A549 (cell line): ENCODE data around the gene MUC20. TPM values are rescaled to one million over a fixed set of nuclear protein-coding genes. Genes with fewer than 3 reads are reported as not detected.

Source experiments
- ATAC-seq, 2 experiments: fragments of 200-7000 bp in 1 of 2; fragments of >200 bp in 1 of 2; cut with Nextera tagmentation in 1 of 2; cut with Tn5 transposase in 1 of 2; 3 replicates each; pipeline versions ENCODE4 v1.8.0 to v1.9.1; 2018 to 2020; ENCODE audit warnings: mild to moderate bottlenecking in 1 of 2, moderate library complexity in 1 of 2
- CTCF ChIA-PET: fragments of 300-600 bp; sonication (Branson Sonifier 250); formaldehyde crosslinking; extraction: SDS; loops from one replicate; lab custom pipeline; 2021; ENCODE audit warnings: antibody characterized with exemption, inconsistent platforms; lab: Yijun Ruan, JAX
- POLR2A ChIA-PET: fragments of 350-600 bp; formaldehyde crosslinking; extraction: SDS; loops from one replicate; lab custom pipeline; 2021; ENCODE audit warnings: antibody characterized with exemption, inconsistent platforms; lab: Yijun Ruan, JAX
- DNase-seq, 2 experiments: peaks; one replicate each; pipeline versions ENCODE4 v3.0.0 to v3.0.0-alpha.2; 2011 to 2016; ENCODE audit warnings: low read depth in 1 of 2, low spot score in 1 of 2
- FAIRE-seq: peaks from 2 replicates; lab custom pipeline; 2011; peaks lifted over from hg19 to GRCh38; lab: Jason Lieb, UNC
- H3K27ac ChIP-seq, 2 experiments: fragments of >200 bp; sonication (Bioruptor Twin); formaldehyde crosslinking; 3 replicates each; pipeline ENCODE4 v1.5.1; 2016 to 2017
- H3K4me1 ChIP-seq: fragments of >200 bp; sonication (Bioruptor Twin); formaldehyde crosslinking; 3 replicates; pipeline ENCODE4 v1.6.1; 2016
- H3K4me2 ChIP-seq: fragments of >200 bp; sonication (Bioruptor Twin); formaldehyde crosslinking; 3 replicates; pipeline ENCODE4 v1.6.1; 2016
- H3K4me3 ChIP-seq: fragments of >200 bp; sonication (Bioruptor Twin); formaldehyde crosslinking; 3 replicates; pipeline ENCODE4 v1.5.1; 2016
- H3K9me3 ChIP-seq: fragments of >200 bp; sonication (Bioruptor Twin); formaldehyde crosslinking; 3 replicates; pipeline ENCODE4 v1.6.1; 2016
- CBX2 ChIP-seq: fragments of 200-600 bp; sonication (generic); IDR thresholded peaks from 2 replicates; pipeline ENCODE4 v1.6.1; 2016; ENCODE audit warnings: low read depth, mild to moderate bottlenecking, borderline replicate concordance
- CEBPB ChIP-seq, 2 experiments: fragments of >200 bp in 1 of 2; sonication (Bioruptor Twin) in 1 of 2; formaldehyde crosslinking in 1 of 2; IDR thresholded peaks; 2 replicates each; pipeline ENCODE4 v1.6.1; 2012 to 2016
- CHD2 ChIP-seq: fragments of 150-350 bp; IDR thresholded peaks from 2 replicates; pipeline ENCODE4 v1.6.1; 2014; ENCODE audit warnings: low read length; ENCODE audit not compliant: partially characterized antibody
- EHF ChIP-seq: fragments of 250-450 bp; sonication (Bioruptor Pico); IDR thresholded peaks from 2 replicates; pipeline ENCODE4 v1.5.0; 2020; ENCODE audit warnings: mild to moderate bottlenecking
- ELK1 ChIP-seq: fragments of 150-350 bp; IDR thresholded peaks from 2 replicates; pipeline ENCODE4 v1.6.1; 2014; ENCODE audit warnings: low read depth, mild to moderate bottlenecking, low read length
- JUNB ChIP-seq: fragments of >200 bp; sonication (Bioruptor Twin); formaldehyde crosslinking; IDR thresholded peaks from 2 replicates; pipeline ENCODE4 v1.6.1; 2016
- MAX ChIP-seq: IDR thresholded peaks from 2 replicates; pipeline ENCODE4 v1.6.1; 2012
- MAZ ChIP-seq: fragments of 150-350 bp; IDR thresholded peaks from 2 replicates; pipeline ENCODE4 v1.6.1; 2014; ENCODE audit warnings: antibody characterized with exemption, low read depth, low read length, borderline replicate concordance
- NFE2L2 ChIP-seq: fragments of 150-350 bp; conservative IDR thresholded peaks from 2 replicates; pipeline ENCODE4 v1.6.1; 2014; ENCODE audit warnings: low read length
- POLR2A ChIP-seq: IDR thresholded peaks from 2 replicates; pipeline ENCODE4 v1.6.1; 2012; ENCODE audit warnings: mild to moderate bottlenecking, low read length
- REST ChIP-seq: fragments of 200-600 bp; sonication (generic); IDR thresholded peaks from 2 replicates; pipeline ENCODE4 v1.6.1; 2016; ENCODE audit warnings: antibody characterized with exemption, mild to moderate bottlenecking, moderate library complexity
- SREBF2 ChIP-seq: fragments of 450-650 bp; IDR thresholded peaks from 2 replicates; pipeline ENCODE4 v1.6.1; 2014; ENCODE audit warnings: mild to moderate bottlenecking, moderate library complexity
- TFCP2L1 ChIP-seq: fragments of 250-450 bp; sonication (Bioruptor Pico); IDR thresholded peaks from 2 replicates; pipeline ENCODE4 v1.5.0; 2021; ENCODE audit warnings: mild to moderate bottlenecking
- USF2 ChIP-seq: fragments of 450-650 bp; IDR thresholded peaks from 2 replicates; pipeline ENCODE4 v1.6.1; 2014; ENCODE audit warnings: antibody characterized with exemption
- ZSCAN20 ChIP-seq: fragments of 250-450 bp; sonication (Bioruptor Pico); IDR thresholded peaks from 2 replicates; pipeline ENCODE4 v1.8.0; 2022; ENCODE audit warnings: mild to moderate bottlenecking, moderate library complexity
- WGBS: methylation state at CpG from one replicate; pipeline ENCODE4 v1.1.6; 2017; ENCODE audit errors: missing lambda C conversion rate; 5-methylcytosine and 5-hydroxymethylcytosine counted together
- polyA plus RNA-seq, 4 experiments: library from polyadenylated mRNA; depleted of rRNA in 3 of 4; stranded (reverse); fragments of >200 nt; fragmentation: RNase III in 1 of 4; extraction: RNeasy Plus Mini Kit Qiagen cat#74134 plus additional on column Dnase treatment in 1 of 4; gene quantifications; 2 replicates in 3 of 4; 3 replicates in 1 of 4; pipeline ENCODE4 v1.2.3, GENCODE V29; 2011 to 2017

MUC20 gene
- polyA plus RNA-seq, 2 of the 4 experiments (the other 2 are of a cell fraction), result 0.44 to 0.87 TPM

GRCh38 chr3:195705081-195705991 lies 15.4 kb upstream of the MUC20 start (continued):
- TF ChIP-seq REST (no peak), EHF (CRISPR knock-in tag) (no peak), CEBPB (IDR thresholded peaks at IDR 0.05) (no peak), USF2 (no peak), SREBF2 (no peak), MAX (no peak), JUNB (no peak), ELK1 (no peak)

GRCh38 chr3:195708061-195708460 lies 12.7 kb upstream of the MUC20 start:
- TF ChIP-seq NFE2L2, result no peak
- TF ChIP-seq POLR2A, result no peak
- no peak for TF ChIP-seq ZSCAN20 (CRISPR knock-in tag)
- TF ChIP-seq CEBPB (IDR thresholded peaks at IDR 0.05), result no peak
- ChIA-PET CTCF (interaction anchor here (0.8 to 1.5 kb wide), 5 partner anchors 8 to 206 kb away, joined by 3 to 6 read pairs (median 5); no protein-coding TSS in a partner anchor), POLR2A (no interaction called here)
- FAIRE-seq (no peak), DNase-seq (no peak), ATAC-seq (no peak)
- H3K4me1 ChIP-seq, result no peaks in the 10 kb centered on the region
- 71% methylated on average over 6 of the region's 6 CpGs for WGBS
- no peak overlapping the region for H3K4me3 ChIP-seq
- no peak overlapping the region for H3K27ac ChIP-seq
- no peaks in the 10 kb centered on the region for H3K9me3 ChIP-seq
- no peak overlapping the region for H3K4me2 ChIP-seq

- FAIRE-seq (no peak), DNase-seq (no peak), ATAC-seq (no peak)
- TF ChIP-seq MAZ (no peak), TFCP2L1 (CRISPR knock-in tag) (no peak), CBX2 (no peak), CHD2 (no peak)
- POLR2A ChIA-PET, result no interaction called here
- WGBS, result 88% methylated on average over 6 of the region's 6 CpGs
- Histone ChIP-seq H3K4me2 (no peak overlapping the region), H3K9me3 (no peaks in the 10 kb centered on the region), H3K4me3 (no peak overlapping the region), H3K27ac (no peak overlapping the region), H3K4me1 (no peaks in the 10 kb centered on the region)
- CTCF ChIA-PET, result interaction anchor here (1.2 to 1.5 kb wide), 3 partner anchors 11 to 206 kb away, joined by 5 to 6 read pairs (median 6); no protein-coding TSS in a partner anchor
These were observed 11.9 kb upstream of the MUC20 start for GRCh38 chr3:195708626-195709481.
